H9 (cell line): ENCODE measurements around the gene ITPKC. TPM values are rescaled to one million over a fixed set of nuclear protein-coding genes. Genes with fewer than 3 reads are reported as not detected.

Experiments
- DNase-seq: peaks from one replicate; pipeline ENCODE4 v3.0.0-alpha.2; 2017
- H2AFZ ChIP-seq: one replicate; pipeline ENCODE4 v1.6.1; 2013; ENCODE audit warnings: mild to moderate bottlenecking, low read length, control low read depth, moderate library complexity
- H2AK5ac ChIP-seq: 2 replicates; pipeline ENCODE4 v1.6.1; 2013; ENCODE audit warnings: low read length, control low read depth, mixed read lengths; ENCODE audit not compliant: insufficient read length
- H2BK120ac ChIP-seq: one replicate; pipeline ENCODE4 v1.6.1; 2013; ENCODE audit warnings: low read depth, mild to moderate bottlenecking, low read length, control low read depth, inconsistent platforms; ENCODE audit not compliant: poor library complexity, severe bottlenecking
- H2BK12ac ChIP-seq: 2 replicates; pipeline ENCODE4 v1.6.1; 2013; ENCODE audit warnings: low read length, control low read depth, mixed read lengths, low read depth; ENCODE audit not compliant: insufficient read length
- H2BK15ac ChIP-seq: 2 replicates; pipeline ENCODE4 v1.6.1; 2013; ENCODE audit warnings: low read depth, low read length, control low read depth
- H2BK20ac ChIP-seq: one replicate; pipeline ENCODE4 v1.6.1; 2013; ENCODE audit warnings: low read depth, mild to moderate bottlenecking, low read length, control low read depth, inconsistent platforms; ENCODE audit not compliant: poor library complexity, severe bottlenecking
- H2BK5ac ChIP-seq: 2 replicates; pipeline ENCODE4 v1.6.1; 2013; ENCODE audit warnings: low read length, control low read depth, mixed read lengths; ENCODE audit not compliant: insufficient read length
- H3K14ac ChIP-seq: 2 replicates; pipeline ENCODE4 v1.6.1; 2013; ENCODE audit warnings: low read length, control low read depth; ENCODE audit not compliant: insufficient read depth
- H3K18ac ChIP-seq: 2 replicates; pipeline ENCODE4 v1.6.1; 2013; ENCODE audit warnings: low read depth, mild to moderate bottlenecking, mixed read lengths, low read length, control low read depth; ENCODE audit not compliant: insufficient read length
- H3K23ac ChIP-seq: 2 replicates; pipeline ENCODE4 v1.6.1; 2013; ENCODE audit warnings: low read length, control low read depth, mixed read lengths, low read depth; ENCODE audit not compliant: insufficient read length
- H3K23me2 ChIP-seq: 2 replicates; pipeline ENCODE4 v1.6.1; 2013; ENCODE audit warnings: low read depth, mild to moderate bottlenecking, mixed read lengths, low read length, control low read depth; ENCODE audit not compliant: insufficient read length, poor library complexity, severe bottlenecking
- H3K27ac ChIP-seq: 2 replicates; pipeline ENCODE4 v1.5.1; 2013; ENCODE audit warnings: low read length, control low read depth, mixed read lengths, low read depth; ENCODE audit not compliant: insufficient read length
- H3K27me3 ChIP-seq: 2 replicates; pipeline ENCODE4 v1.6.1; 2013; ENCODE audit warnings: low read length, control low read depth, inconsistent platforms; ENCODE audit not compliant: insufficient read depth
- H3K4ac ChIP-seq: 2 replicates; pipeline ENCODE4 v1.6.1; 2013; ENCODE audit warnings: low read depth, mild to moderate bottlenecking, control low read depth, inconsistent platforms, low read length, moderate library complexity
- H3K4me1 ChIP-seq: 2 replicates; pipeline ENCODE4 v1.6.1; 2013; ENCODE audit warnings: low read length, control low read depth, inconsistent platforms; ENCODE audit not compliant: insufficient read depth
- H3K4me2 ChIP-seq: 2 replicates; pipeline ENCODE4 v1.6.1; 2013; ENCODE audit warnings: low read length, control low read depth, mixed read lengths; ENCODE audit not compliant: insufficient read length, insufficient read depth
- H3K56ac ChIP-seq: 2 replicates; pipeline ENCODE4 v1.6.1; 2013; ENCODE audit warnings: low read depth, mild to moderate bottlenecking, mixed read lengths, low read length, control low read depth; ENCODE audit not compliant: insufficient read length
- H3K79me1 ChIP-seq: 2 replicates; pipeline ENCODE4 v1.6.1; 2013; ENCODE audit warnings: low read depth, mild to moderate bottlenecking, moderate library complexity, low read length, control low read depth, inconsistent platforms; ENCODE audit not compliant: insufficient read depth, poor library complexity, severe bottlenecking
- H3K79me2 ChIP-seq: 2 replicates; pipeline ENCODE4 v1.6.1; 2013; ENCODE audit warnings: low read length, control low read depth, inconsistent platforms; ENCODE audit not compliant: insufficient read depth
- H3K9ac ChIP-seq: 2 replicates; pipeline ENCODE4 v1.6.1; 2013; ENCODE audit warnings: low read length, control low read depth, mixed read lengths; ENCODE audit not compliant: insufficient read length; ENCODE audit errors: extremely low read depth
- H3K9me3 ChIP-seq: one replicate; pipeline ENCODE4 v1.6.1; 2013; ENCODE audit warnings: low read depth, low read length, inconsistent platforms; ENCODE audit not compliant: control insufficient read depth
- H3T11ph ChIP-seq: one replicate; pipeline ENCODE4 v1.6.1; 2013; ENCODE audit warnings: mild to moderate bottlenecking, low read length, control low read depth, inconsistent platforms
- H4K20me1 ChIP-seq: one replicate; pipeline ENCODE4 v1.6.1; 2013; ENCODE audit not compliant: control insufficient read depth, insufficient read length, insufficient read depth
- H4K5ac ChIP-seq: 2 replicates; pipeline ENCODE4 v1.6.1; 2013; ENCODE audit warnings: low read depth, mild to moderate bottlenecking, mixed read lengths, low read length, control low read depth; ENCODE audit not compliant: insufficient read length
- H4K8ac ChIP-seq: replicated peaks from 2 replicates; pipeline ENCODE4 v1.6.1; 2013; ENCODE audit warnings: low read length, control low read depth, mixed read lengths, low read depth; ENCODE audit not compliant: insufficient read length
- H4K91ac ChIP-seq: 2 replicates; pipeline ENCODE4 v1.6.1; 2013; ENCODE audit warnings: low read depth, mild to moderate bottlenecking, moderate library complexity, mixed read lengths, low read length, control low read depth; ENCODE audit not compliant: insufficient read length
- H3K27ac Mint-ChIP-seq, 3 experiments: 2 replicates in 2 of 3; 3 replicates in 1 of 3; pipeline ENCODE4 v1.8.0; 2020 to 2021; ENCODE audit warnings: mixed read lengths in 3 of 3, mild to moderate bottlenecking in 1 of 3, moderate library complexity in 1 of 3
- H3K27me3 Mint-ChIP-seq: 2 replicates; pipeline ENCODE4 v1.8.0; 2021; ENCODE audit warnings: low read depth, mild to moderate bottlenecking, moderate library complexity, mixed read lengths
- H3K36me3 Mint-ChIP-seq, 3 experiments: 2 replicates in 2 of 3; 3 replicates in 1 of 3; pipeline ENCODE4 v1.8.0; 2020 to 2021; ENCODE audit warnings: low read depth in 3 of 3, mixed read lengths in 3 of 3; ENCODE audit not compliant: insufficient read depth in 1 of 3
- H3K4me1 Mint-ChIP-seq, 2 experiments: 2 replicates each; pipeline ENCODE4 v1.8.0; 2020; ENCODE audit warnings: mixed read lengths in 2 of 2
- H3K4me3 Mint-ChIP-seq, 2 experiments: 2 replicates in 1 of 2; 3 replicates in 1 of 2; pipeline ENCODE4 v1.8.0; 2020 to 2021; ENCODE audit warnings: mild to moderate bottlenecking in 2 of 2, mixed read lengths in 2 of 2, moderate library complexity in 1 of 2
- H3K9me3 Mint-ChIP-seq, 2 experiments: 2 replicates in 1 of 2; 3 replicates in 1 of 2; pipeline ENCODE4 v1.8.0; 2020; ENCODE audit warnings: mild to moderate bottlenecking in 2 of 2, mixed read lengths in 2 of 2, moderate library complexity in 1 of 2
- WGBS: extraction: QIAGEN DNeasy Blood & Tissue Kit; methylation state at CpG from one replicate; pipeline ENCODE4 v1.1.7; 2013; ENCODE audit warnings: missing lambda C conversion rate, low lambda C conversion rate, mixed read lengths; ENCODE audit not compliant: insufficient read length; ENCODE audit errors: extremely low coverage; 5-methylcytosine and 5-hydroxymethylcytosine counted together
- total RNA-seq: library from RNA; stranded (reverse); gene quantifications from 2 replicates; pipeline ENCODE4 v1.2.1, GENCODE V29; 2021
- TF ChIP-seq, protein P1 (sequence below): fragments of 200-600 bp; sonication (generic); conservative IDR thresholded peaks from 3 replicates; pipeline ENCODE4 v1.8.0; 2021; ENCODE audit warnings: antibody characterized with exemption, mild to moderate bottlenecking

ITPKC gene
- total RNA-seq, 1 experiment from 2014 or later, result 11.2 TPM

DNA sequence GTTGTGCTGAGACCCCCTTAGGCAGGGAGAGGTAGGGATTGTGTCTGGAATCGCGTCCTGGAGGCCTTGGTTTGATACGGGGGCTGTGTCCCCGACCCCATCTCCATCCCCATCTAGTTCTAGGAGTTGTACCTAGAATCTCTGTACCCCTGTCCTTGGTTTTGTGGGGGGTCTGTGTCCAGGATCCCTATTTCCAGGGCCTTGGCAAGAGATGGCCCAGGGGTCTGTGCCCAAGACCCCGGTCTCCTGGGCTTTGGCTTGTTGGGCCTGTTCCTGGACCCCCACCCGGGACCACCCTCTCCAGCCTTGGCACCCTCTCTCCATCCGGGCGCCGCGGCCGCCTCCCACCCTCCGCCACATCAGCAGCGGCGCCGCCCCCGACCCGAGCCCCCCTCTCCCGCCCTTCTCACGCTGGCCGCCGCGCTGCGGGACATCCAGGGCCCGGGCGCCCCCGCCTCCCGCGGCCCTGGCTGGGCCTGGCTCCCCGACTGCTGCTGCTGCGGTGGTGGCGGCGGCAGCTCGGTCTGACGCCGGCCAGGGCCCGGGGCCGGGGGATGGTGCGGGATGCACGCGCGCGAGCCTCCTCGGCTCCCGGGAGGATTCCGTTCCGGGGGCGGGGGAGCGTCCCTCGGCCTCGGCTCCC is 26.7 kb upstream of the ITPKC start, which contains the start of gene NUMBL:
Gene NUMBL, minus strand, starts transcription at position 602 of the 643 bp plus-strand sequence. Its CDS starts 168 bp downstream, at position 434.
- H3K27me3 ChIP-seq, result no peaks in the 10 kb centered on the region
- H3K4me1 ChIP-seq, result no peaks in the 10 kb centered on the region
- no peak within 1 kb of the TSS for H2BK120ac ChIP-seq
- no peak within 1 kb of the TSS for H2BK12ac ChIP-seq
- no peaks in the 10 kb centered on the region for H3K79me2 ChIP-seq
- no peak within 1 kb of the TSS for H4K5ac ChIP-seq
- H3K27ac ChIP-seq, result no peak within 1 kb of the TSS
- no peak within 1 kb of the TSS for H2BK5ac ChIP-seq
- WGBS, result no CpG with 5 or more reads among the region's 50 CpGs
- H3K79me1 ChIP-seq, result no peaks in the 10 kb centered on the region
- no peak within 1 kb of the TSS for H3K4ac ChIP-seq
- Mint-ChIP-seq H3K9me3 (no peaks in the 10 kb centered on the region), H3K27ac (peak within 1 kb of the TSS; percentile 98 to 100 (median 99)), H3K4me3 (peak within 1 kb of the TSS; percentile 81 to 86), H3K36me3 (peaks cover 16 to 36% (median 23%) of the 10 kb centered on the region in 3 experiments), H3K27me3 (no peaks in the 10 kb centered on the region; the same call in 1 of the 2 replicates), H3K4me1 (peaks cover 7 to 9% of the 10 kb centered on the region in 2 experiments)
- H2BK20ac ChIP-seq, result no peak within 1 kb of the TSS
- no peak within 1 kb of the TSS for H3T11ph ChIP-seq
- no peak for DNase-seq
- no peak within 1 kb of the TSS for H3K56ac ChIP-seq
- TF ChIP-seq, protein P1, sequence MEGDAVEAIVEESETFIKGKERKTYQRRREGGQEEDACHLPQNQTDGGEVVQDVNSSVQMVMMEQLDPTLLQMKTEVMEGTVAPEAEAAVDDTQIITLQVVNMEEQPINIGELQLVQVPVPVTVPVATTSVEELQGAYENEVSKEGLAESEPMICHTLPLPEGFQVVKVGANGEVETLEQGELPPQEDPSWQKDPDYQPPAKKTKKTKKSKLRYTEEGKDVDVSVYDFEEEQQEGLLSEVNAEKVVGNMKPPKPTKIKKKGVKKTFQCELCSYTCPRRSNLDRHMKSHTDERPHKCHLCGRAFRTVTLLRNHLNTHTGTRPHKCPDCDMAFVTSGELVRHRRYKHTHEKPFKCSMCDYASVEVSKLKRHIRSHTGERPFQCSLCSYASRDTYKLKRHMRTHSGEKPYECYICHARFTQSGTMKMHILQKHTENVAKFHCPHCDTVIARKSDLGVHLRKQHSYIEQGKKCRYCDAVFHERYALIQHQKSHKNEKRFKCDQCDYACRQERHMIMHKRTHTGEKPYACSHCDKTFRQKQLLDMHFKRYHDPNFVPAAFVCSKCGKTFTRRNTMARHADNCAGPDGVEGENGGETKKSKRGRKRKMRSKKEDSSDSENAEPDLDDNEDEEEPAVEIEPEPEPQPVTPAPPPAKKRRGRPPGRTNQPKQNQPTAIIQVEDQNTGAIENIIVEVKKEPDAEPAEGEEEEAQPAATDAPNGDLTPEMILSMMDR, result no peak
- no peaks in the 10 kb centered on the region for H3K9me3 ChIP-seq
- peak within 1 kb of the TSS; percentile 88 for H3K14ac ChIP-seq
- H4K91ac ChIP-seq, result no peak within 1 kb of the TSS
- H3K23me2 ChIP-seq, result peaks cover 15% of the 10 kb centered on the region
- peak within 1 kb of the TSS; percentile 91 for H3K4me2 ChIP-seq
- H3K18ac ChIP-seq, result peak within 1 kb of the TSS; percentile 90
- no peak within 1 kb of the TSS for H2AK5ac ChIP-seq
- H3K23ac ChIP-seq, result no peak within 1 kb of the TSS
- H3K9ac ChIP-seq, result peak within 1 kb of the TSS; percentile 60
- H4K20me1 ChIP-seq, result peaks cover 9% of the 10 kb centered on the region
- no peak within 1 kb of the TSS for H4K8ac ChIP-seq
- no peak within 1 kb of the TSS for H2AFZ ChIP-seq
- H2BK15ac ChIP-seq, result no peak within 1 kb of the TSS
